HG02938 (cell line): ENCODE measurements around the gene PPP6R2.
"Not testable (repeated sequence)": the region's sequence is repeated elsewhere in the genome, so short reads cannot be mapped to it uniquely, and the experiment has no call there.

ENCODE experiments used
- ATAC-seq: cut with Tn5 transposase; IDR thresholded peaks from one replicate; pipeline ENCODE4 v1.9.1; 2021; ENCODE audit warnings: mild to moderate bottlenecking, moderate library complexity; ENCODE audit not compliant: unreplicated experiment

Gene PPP6R2

DNA sequence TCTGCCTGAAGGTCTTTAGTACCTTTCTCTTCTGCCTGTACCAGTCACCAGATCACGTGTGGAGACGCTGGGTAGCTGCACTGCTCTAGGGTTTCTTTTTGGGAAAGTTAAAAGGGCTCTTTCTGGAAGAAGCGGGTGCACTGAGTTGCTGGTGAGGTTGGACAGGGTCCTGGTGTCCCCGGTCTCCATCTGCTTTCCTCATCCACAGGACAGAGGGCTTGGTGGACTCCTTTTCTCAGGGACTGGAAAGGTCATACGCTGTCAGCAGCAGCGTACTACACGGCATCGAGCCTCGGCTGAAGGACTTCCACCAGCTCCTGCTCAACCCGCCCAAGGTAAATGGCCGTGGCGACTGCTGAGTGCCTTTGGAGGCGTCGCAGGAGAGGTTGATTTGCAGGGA is 78.9 kb downstream of the PPP6R2 start:
- ATAC-seq, result no peak

DNA sequence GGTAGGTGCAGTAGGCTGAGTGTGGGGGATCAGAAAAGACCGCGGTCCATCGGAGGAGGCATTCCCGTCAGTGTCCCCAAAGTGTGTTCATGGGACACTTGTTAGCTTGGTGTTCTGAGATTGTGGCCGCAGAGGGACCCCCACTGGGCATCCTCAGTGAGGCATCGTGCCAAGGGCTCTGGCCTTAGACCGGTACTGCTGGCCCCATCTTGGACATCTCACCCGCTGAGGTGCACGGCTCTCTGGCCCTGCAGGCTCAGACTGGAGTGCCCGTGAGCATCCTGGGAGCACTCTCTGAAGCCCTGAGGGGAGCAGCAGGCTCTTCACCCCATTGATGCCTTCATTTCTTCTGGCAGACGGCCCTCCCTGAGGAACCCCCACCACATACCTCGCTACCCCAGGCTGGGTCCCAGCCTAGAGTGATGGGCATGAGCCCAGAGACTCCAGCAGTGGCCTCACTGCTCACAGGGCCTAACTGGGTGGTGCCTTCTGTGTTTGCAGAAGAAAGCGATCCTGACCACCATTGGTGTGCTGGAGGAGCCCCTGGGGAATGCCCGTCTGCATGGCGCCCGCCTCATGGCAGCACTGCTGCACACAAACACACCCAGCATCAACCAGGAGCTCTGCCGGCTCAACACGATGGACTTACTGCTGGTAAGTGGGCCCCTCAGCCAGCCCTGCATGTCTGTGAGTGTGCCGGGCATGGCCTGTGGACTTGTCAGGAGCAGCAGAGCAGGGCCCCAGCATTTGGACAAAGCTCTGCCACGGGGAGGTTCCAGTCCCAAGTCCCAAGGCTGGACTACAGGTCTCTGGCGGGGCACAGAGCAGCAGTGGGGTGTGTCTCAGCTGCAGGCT is 80.1 kb downstream of the PPP6R2 start:
- ATAC-seq, result no peak

DNA sequence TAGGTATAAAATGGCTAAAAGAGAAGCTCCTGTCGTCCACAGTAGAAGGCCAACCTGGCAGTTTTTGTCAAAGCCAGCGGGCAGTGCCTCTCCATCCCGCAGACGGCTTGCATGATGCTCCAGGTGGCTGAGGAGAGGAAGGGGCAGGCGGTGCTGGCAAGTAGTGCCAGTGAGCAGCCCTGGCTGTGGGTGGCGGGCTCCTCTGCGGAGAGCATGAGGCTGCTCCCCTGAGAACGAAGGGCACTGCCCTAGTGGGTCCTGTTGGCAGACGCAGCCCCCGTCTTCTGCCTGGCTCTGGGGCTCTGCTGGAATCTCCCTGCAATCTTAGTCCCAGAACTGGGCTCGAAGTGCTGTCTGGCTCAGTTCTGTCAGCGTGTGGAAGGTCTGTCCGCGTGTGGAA is 80.8 kb downstream of the PPP6R2 start:
- no peak for ATAC-seq

DNA sequence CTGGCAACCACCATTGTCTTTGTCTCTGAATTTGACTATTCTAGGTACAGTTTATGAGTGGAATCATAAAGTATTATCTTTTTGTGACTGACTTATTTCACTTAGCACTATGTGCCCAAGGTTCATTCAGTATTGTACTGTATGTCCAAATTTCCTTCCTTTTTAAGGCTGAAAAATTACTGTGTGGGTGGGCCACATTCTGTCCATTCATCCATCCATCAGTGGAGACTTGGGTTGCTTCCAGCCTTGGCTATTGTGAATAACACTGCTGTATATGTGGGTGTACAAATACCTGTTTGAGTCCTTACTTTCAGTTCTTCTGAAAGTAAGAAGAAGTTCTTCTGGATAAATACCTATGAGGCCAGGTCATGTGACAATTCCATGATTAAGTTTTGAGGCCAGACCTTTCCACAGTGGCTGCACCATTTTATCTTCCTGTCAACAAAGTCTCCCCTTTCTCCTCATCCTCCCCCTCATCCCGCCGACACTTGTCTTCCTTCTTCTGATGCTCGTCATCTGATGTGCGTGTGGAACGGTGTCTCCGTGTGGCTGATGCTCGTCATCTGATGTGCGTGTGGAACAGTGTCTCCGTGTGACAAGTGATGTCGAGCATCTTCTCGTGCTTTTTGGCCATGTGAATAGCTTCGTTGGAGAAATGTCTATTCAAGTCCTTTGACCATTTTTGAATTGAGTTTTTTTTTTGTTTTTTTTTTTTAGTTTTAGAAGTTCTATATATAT is 82.2 kb downstream of the PPP6R2 start:
- no peak for ATAC-seq

DNA sequence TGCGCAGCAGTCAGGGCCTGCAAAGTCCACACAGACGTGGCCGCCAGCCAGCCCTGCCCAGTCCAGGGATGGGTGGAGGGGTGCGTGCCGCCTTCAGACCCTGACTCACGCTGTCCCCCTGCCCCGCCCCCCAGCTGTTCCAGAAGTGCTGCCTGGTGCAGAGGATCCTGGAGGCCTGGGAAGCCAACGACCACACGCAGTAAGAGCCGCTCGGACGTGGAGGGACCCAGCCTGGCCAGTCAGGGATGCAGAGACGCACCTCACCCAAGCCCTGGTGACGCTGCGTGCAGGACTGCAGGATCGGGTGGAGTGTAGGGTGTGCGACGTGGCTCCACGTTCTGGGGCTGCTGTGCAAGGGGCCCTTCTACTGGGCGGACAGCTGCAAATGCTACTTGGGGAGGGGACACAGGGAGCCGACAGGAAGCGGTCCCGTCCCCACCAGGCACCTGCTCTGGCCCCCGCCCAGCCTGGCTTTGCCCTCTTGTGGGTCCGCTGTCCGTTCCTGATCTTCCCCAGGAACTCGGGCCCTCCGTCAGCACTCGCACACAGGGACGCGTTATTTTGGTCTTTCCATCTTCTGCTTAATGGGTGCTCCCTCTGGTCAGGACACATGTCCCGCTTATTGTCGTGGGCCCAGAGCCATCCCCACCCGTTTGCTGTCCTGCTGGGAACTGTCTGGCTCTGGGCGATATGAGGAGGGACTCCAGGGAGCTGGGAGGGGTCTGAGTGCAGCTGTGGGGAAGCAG is 89.2 kb downstream of the PPP6R2 start:
- ATAC-seq, result no peak

DNA sequence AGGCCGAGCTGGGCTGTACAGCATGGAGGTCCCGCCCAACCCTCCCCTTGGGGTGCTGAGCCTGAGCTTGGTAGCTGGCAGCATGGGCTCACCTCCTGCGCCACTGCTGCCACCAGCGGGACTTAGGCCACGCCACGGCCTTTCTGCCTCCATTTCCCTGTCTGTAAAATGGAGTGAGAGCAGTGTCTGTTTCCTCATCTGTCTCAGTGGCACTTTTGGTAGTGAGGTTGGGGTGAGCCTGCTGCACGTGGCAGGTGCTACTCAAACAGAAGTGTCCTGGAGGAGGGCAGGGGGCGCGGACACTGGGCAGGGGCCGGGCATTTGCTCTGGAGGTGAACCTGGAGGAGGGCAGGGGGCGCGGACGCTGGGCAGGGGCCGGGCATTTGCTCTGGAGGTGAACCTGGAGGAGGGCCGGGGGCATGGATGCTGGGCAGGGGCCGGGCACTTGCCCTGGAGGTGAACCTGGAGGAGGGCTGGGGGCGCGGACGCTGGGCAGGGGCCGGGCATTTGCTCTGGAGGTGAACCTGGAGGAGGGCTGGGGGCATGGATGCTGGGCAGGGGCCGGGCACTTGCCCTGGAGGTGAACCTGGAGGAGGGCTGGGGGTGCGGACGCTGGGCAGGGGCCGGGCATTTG is 89.9 kb downstream of the PPP6R2 start:
- not testable (repeated sequence) for ATAC-seq

DNA sequence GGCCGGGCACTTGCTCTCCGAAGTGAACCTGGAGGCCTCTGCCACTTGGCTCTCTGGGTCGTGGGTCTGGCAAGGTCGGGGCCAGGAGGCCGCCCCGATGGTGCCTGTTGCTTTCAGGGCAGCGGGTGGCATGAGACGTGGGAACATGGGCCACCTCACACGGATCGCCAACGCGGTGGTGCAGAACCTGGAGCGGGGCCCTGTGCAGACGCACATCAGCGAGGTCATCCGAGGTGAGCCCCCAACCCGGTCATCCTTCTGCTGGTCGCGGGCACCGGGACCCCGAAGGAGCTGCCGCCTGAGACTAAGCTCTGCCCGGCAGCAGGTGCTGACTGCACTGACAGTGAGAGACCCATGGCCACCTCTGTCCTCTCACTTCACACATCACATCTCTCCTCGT is 91.7 kb downstream of the PPP6R2 start:
- no peak for ATAC-seq

DNA sequence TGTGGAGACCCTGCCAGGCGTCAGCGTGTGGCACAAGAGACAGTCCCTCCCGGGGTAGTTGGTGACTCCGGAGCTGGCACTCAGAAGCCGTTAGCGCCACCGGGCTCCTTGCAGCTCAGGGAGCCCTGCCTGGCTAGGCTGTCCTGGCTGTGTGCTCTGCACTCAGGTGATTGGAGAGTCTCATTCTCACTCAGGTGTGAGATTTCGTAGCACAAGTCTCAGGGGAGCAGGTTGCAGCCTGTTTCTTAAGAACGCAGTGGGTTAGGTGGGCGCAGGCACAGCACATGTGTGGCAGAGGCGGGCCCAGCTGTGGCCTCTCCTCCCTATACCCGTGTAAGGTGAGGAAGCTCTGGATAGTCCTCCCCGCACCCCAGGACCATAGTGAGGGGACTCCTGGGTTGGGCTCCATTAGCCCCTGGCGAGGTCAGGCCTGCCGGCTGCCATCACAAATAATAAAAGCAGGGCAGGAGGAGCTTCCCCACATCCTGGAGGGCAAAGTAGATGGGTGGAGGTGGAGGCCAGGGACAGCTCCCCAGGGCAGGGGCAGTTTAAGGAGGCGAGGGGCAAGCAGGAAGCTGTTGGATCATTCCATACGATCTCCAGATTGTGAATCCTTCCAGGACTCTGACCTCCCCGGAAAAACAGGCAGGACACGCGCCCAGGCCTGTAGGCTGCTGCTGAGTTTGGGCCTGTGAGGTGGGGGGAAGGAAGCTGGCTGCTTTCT is 92.3 kb downstream of the PPP6R2 start:
- ATAC-seq, result no peak

DNA sequence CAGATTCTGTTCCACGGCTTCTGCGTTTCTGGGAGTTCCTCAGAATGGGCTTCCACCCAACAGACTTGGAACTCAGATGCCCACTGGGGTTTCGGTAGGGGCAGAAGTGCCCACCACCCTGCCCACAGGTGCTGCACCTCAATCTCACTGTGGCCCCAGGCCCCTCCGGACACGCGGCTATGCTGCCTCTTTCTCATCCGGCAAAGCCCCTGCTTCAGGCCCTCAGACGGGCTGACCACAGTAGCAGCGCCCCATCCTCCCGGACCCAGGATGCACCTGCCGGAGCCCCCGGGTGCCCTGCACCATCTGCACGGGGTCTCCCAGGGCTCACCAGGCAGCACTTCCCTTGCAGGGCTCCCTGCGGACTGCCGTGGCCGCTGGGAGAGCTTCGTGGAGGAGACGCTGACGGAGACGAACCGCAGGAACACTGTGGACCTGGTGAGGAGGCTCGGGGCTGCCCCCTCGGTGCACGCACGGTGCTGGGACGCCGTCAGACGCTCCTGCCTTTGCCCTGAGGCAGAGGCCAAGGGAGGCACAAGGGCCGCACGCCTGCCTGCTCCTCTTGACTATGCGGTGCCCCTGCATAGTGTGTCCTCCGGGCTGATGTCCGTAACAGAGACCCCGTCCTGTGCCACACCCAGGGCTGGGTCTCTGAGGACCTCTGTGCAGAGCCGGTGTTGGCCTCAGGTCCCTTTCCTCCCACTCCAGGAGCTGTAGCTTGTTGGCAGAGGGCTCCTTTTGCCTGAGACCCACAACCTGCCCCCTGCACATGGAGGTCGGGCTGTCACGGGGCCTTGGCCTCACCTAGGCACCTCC is 93.1 kb downstream of the PPP6R2 start:
- no peak for ATAC-seq

DNA sequence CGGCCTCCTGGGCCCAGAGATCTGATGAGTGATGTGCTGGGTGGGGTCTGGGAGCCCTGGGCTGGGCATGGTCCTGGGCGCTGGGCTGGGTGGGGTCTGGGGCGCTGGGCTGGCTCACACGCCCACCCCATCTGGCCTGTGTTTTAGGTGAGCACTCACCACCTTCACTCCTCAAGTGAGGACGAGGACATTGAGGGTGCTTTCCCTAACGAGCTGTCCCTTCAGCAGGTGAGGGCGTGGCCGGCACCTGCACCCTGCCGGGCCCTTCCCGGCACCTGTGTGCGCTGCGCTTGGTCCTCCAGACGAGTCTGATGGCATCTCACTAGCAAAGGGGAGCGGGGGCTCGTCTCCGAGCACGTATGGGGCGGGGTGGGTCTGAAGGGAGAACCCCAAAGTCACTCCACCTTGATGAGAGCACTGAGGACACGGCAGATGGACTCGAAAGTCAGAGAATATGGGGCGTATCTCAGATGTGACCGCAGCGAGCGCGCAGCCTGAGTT is 93.8 kb downstream of the PPP6R2 start:
- ATAC-seq, result no peak

DNA sequence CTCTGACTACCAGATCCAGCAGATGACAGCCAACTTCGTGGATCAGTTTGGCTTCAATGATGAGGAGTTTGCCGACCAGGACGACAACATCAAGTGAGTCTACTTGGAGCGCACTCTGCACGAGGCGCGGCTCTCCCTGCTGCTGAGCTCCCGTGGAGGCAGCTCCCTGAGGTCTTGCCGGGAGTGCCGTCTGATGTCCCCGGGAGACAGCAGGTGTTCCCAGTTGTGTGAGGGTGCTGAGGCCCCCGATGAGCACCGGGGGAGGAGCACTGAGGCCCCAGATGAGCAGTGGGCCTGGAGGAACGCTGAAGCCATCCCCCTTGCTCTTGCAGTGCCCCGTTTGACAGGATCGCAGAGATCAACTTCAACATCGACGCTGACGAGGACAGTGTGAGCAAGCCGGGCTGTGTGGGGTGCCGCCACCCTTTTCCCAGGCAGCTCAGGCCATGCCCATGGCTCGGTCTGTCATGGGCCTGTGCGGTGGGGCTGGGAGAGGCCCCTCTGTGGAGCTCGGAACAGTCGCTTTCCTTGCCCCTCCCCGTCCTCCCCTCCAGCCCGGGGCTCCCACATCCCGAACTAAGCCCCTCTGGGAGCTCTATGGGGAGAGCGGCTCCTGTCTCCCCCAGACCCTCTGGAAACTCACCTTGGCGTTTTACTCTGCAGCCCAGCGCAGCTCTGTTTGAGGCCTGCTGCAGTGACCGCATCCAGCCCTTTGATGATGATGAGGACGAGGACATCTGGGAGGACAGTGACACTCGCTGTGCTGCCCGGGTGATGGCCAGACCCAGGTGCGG is 94.6 kb downstream of the PPP6R2 start:
- no peak for ATAC-seq

DNA sequence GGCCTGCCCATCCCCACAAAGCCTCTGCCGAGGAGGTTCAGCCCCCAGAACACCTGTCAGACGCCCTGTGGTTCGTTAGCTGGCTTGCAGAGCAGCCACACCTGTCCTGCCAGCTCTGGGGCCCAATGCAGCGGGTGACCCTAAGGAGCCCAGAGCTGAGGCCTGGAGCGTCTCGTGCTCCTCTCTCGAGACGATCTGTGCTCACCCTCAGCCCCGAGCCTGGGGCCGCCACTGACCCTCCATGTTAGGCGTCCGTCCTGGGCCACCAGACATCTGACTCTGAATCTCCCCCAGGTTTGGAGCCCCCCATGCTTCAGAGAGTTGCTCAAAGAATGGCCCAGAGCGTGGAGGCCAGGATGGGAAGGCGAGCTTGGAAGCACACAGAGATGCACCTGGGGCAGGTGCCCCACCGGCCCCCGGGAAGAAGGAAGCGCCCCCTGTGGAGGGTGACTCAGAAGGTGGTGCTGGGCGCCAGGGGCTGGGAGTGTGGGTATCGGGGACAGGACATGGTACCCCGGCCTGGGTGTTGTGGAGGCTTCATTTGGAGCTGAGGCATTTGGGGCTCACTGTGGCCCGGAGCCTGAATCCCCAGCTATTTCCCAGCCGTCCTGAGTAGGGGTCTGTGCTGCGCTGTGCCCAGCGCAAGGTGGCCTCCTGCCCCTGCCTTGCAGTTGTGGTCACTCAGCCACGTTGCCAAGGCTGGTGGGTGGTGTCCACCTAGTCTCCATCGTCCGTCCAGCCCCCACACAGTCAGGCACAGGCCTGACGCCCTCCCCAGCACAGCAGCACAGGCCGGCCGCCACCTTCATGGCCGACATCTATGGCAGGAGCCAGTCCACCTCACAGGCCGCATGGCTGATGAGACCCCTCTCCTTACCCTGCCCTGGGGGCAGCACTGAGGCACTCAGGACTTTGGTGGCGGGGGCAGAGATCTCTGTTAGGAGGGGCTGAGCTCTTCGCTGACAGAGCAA is 95.5 kb downstream of the PPP6R2 start:
- ATAC-seq, result no peak

DNA sequence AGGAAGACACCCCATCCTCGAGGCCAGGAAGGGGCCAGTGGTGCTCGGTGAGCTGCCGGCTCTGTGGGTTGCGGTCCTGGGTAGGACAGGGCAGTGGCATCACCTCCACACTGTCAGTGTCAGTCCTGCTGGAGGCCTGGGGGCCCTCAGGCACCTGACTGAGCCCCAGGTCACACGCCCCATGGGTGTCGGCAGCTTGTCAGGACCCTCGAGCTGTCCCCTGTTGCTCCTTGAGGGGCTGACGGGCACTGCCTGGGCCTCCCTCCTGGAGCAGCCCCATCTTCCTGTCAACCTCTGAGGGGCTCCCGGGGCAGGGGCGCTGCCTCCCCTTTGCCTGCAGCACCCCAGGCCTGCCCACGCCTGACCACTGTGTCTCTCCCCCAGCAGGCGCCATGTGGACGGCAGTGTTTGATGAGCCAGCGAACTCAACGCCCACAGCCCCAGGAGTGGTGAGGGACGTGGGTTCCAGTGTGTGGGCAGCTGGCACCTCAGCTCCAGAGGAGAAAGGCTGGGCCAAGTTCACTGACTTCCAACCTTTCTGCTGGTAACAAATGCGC is 96.3 kb downstream of the PPP6R2 start:
- no peak for ATAC-seq

DNA sequence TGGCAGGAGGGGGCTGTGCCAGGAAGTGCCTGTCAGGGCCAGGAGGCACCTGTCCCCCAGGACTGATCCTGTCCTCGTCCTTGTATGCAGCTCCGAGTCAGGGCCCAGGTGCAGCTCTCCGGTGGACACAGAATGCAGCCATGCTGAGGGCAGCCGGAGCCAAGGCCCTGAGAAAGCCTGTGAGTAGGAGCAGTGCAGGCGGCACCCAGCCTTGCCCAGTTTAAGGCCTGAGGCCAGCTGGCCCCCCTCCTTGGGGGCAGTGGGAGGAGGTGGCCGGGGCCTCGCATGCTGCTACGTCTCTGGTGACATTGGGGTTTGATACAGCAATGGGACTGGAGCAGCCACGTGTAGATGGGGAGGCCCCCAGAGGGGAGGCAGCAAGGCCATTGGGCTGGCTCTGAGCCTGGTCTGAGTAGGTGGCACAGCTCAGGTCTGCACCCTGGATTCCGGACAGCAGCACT is 96.8 kb downstream of the PPP6R2 start:
- no peak for ATAC-seq

DNA sequence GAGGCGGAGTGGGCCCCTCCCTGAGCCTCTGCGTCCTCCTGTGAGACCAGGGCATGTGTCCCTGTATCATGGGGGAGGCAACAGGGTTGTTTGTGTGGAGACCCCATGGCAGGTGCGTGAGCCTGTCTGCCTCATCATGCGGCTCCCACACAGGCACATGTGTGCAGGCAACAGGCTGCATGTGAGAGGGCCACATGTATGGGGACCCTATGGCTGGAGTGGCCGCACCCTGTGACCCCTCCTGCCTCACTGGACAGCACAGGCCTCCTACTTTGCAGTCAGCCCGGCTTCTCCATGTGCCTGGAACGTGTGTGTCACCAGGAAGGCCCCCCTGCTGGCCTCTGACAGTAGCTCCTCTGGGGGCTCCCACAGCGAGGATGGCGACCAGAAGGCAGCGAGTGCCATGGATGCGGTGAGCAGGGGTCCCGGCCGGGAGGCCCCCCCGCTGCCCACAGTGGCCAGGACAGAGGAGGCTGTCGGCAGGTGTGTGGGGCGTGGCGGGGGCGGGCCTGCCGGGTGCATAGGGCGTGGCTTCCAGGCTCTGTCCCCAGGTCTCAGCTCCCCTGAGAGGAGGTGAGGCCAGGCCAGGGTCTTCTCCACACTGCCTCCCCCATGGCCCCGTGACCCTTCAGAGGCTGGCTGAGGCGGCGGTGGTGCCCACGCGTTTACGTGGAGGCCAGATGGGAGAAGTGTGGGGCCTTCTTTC is 97.6 kb downstream of the PPP6R2 start:
- no peak for ATAC-seq

DNA sequence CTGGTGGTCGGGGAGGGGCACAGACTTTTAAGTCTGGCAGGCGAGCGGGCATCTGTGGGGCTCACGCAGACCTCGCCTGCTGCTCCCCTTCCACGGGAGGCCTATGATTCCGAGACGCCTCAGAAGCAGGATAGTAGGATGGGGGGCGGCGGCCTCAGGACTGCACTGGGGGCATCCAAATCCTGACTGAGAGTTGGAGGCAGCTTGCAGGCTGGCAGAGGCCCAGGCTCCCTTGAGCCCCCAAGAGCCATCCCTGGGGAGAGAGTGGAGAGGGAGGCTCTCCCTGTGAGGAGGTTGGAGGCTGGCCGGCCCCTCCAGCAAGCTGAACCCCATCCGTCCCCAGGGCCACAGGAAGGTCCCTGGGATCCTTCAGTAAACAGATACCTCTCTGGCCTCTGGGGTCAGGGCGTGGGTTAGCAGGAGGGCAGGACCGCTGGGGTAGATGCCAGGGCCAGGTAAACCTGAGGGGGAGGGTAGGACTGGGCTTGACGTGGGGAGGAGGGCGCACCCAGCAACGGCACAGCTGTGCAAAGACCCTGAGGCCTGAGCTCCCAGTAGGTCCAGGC is 98.4 kb downstream of the PPP6R2 start:
- ATAC-seq, result no peak
